Measurements from ENCODE around the gene SNN. TPM values are rescaled to one million over a fixed set of nuclear protein-coding genes. Genes with fewer than 3 reads are reported as not detected.

Gene SNN
- total and polyA plus RNA-seq, 2 of the 8 experiments (the other 6 are each of a cell fraction or from before 2014, with no cell fraction given), result 37.4 to 66.9 TPM

GRCh38 chr16:11626657-11627291 lies 41.5 kb upstream of the SNN start:
- Histone ChIP-seq H3K56ac (replicated peaks; ENCODE audit: insufficient read length, low read depth, low read length) (no peak overlapping the region), H3K79me1 (ENCODE audit: low read depth, low read length) (no peaks in the 10 kb centered on the region), H3K27me3 (replicated peaks in 1 of 4; ENCODE audit: control insufficient read depth in 3 of 4, extremely low read depth in 1 of 4, insufficient read depth in 3 of 4, low read length in 3 of 4) (no peaks in the 10 kb centered on the region), H3K4ac (replicated peaks; ENCODE audit: insufficient read length, low read depth, low read length) (no peak overlapping the region), H3K36me3 (ENCODE audit: control insufficient read depth in 2 of 4, insufficient read depth in 4 of 4, low read length in 3 of 4) (no peaks in the 10 kb centered on the region), H3K23me2 (ENCODE audit: low read depth, low read length) (no peaks in the 10 kb centered on the region), H3K14ac (ENCODE audit: insufficient read length) (no peak overlapping the region), H4K20me1 (replicated peaks in 1 of 2; ENCODE audit: control insufficient read depth in 1 of 2, insufficient read depth in 2 of 2, low read length in 2 of 2) (no peaks in the 10 kb centered on the region), H3K4me3 (ENCODE audit: extremely low read depth in 1 of 4, insufficient read depth in 2 of 4, low read depth in 3 of 4, low read length in 4 of 4) (no peak overlapping the region), H4K91ac (replicated peaks; ENCODE audit: insufficient read length, low read length) (no peak overlapping the region), H3K9ac (replicated peaks in 1 of 4; ENCODE audit: extremely low read depth in 1 of 4, low read depth in 3 of 4, low read length in 3 of 4) (no peak overlapping the region), H4K8ac (ENCODE audit: extremely low read depth, insufficient read depth, low read length) (no peak overlapping the region), H2BK15ac (ENCODE audit: low read length) (no peak overlapping the region), H3K27ac (ENCODE audit: low read depth, low read length) (no peak overlapping the region), H2BK5ac (ENCODE audit: low read depth, low read length) (no peak overlapping the region), H2AK5ac (ENCODE audit: low read depth, low read length) (no peak overlapping the region), H3K18ac (ENCODE audit: extremely low read depth, low read length) (no peak overlapping the region), H2BK20ac (ENCODE audit: low read length) (no peak overlapping the region), H3K23ac (ENCODE audit: insufficient read length) (no peak overlapping the region), H2BK120ac (replicated peaks; ENCODE audit: low read depth, low read length) (no peak overlapping the region), H2BK12ac (ENCODE audit: low read depth, low read length) (peak overlapping the region; percentile 1; the same call in 1 of the 2 replicates), H2AFZ (ENCODE audit: low read length) (no peak overlapping the region), H3K79me2 (ENCODE audit: control insufficient read depth in 1 of 2, insufficient read depth in 2 of 2, low read length in 2 of 2) (no peaks in the 10 kb centered on the region), H3K9me3 (ENCODE audit: insufficient read depth in 2 of 2, low read depth in 1 of 2, low read length in 1 of 2) (no peaks in the 10 kb centered on the region), H3K4me2 (ENCODE audit: insufficient read depth in 1 of 2, low read depth in 2 of 2, low read length in 2 of 2) (no peak overlapping the region), H4K5ac (ENCODE audit: insufficient read length, low read depth, low read length) (no peak overlapping the region), H3K4me1 (replicated peaks in 1 of 4; ENCODE audit: control insufficient read depth in 3 of 4, insufficient read depth in 4 of 4, low read length in 3 of 4) (peaks cover 0 to 5% (median 2%) of the 10 kb centered on the region in 4 experiments; a peak in 3 of 7 replicates)
- peak; percentile 13; the same call in 1 of the 2 replicates for TF ChIP-seq USF2 (IDR thresholded peaks at IDR 0.05; ENCODE audit: low read length)
- no peak for TF ChIP-seq EZH2 (IDR thresholded peaks at IDR 0.05; ENCODE audit: low read depth, low read length, severe bottlenecking)
- 89% methylated on average over 16 of the region's 16 CpGs; no CpG with 5 or more reads in 1 of the 2 experiments for WGBS, 2 experiments (ENCODE audit: extremely low coverage in 1 of 2, insufficient coverage in 1 of 2, insufficient read length in 1 of 2, insufficient replicate concordance in 2 of 2, low coverage in 1 of 2, low lambda C conversion rate in 2 of 2, missing lambda C conversion rate in 1 of 2)
- no peak for DNase-seq (ENCODE audit: low read depth in 1 of 2, low spot score in 2 of 2)
- ChIA-PET POLR2A (ENCODE audit: partially characterized antibody) (interaction anchor here (0.8 to 4.2 kb wide), 3 partner anchors 9 to 43 kb away, joined by 3 to 23 read pairs (median 3); partner anchors contain the start of gene LITAF), CTCF (ENCODE audit: partially characterized antibody) (interaction anchor here (0.6 to 1.7 kb wide), 11 partner anchors 10 to 727 kb away, joined by 3 to 6 read pairs (median 3); no protein-coding TSS in a partner anchor)
- FAIRE-seq, result no peak
